Measurements from ENCODE around the gene BRINP1.

The BRINP1 gene, protein sequence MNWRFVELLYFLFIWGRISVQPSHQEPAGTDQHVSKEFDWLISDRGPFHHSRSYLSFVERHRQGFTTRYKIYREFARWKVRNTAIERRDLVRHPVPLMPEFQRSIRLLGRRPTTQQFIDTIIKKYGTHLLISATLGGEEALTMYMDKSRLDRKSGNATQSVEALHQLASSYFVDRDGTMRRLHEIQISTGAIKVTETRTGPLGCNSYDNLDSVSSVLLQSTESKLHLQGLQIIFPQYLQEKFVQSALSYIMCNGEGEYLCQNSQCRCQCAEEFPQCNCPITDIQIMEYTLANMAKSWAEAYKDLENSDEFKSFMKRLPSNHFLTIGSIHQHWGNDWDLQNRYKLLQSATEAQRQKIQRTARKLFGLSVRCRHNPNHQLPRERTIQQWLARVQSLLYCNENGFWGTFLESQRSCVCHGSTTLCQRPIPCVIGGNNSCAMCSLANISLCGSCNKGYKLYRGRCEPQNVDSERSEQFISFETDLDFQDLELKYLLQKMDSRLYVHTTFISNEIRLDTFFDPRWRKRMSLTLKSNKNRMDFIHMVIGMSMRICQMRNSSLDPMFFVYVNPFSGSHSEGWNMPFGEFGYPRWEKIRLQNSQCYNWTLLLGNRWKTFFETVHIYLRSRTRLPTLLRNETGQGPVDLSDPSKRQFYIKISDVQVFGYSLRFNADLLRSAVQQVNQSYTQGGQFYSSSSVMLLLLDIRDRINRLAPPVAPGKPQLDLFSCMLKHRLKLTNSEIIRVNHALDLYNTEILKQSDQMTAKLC

DNA sequence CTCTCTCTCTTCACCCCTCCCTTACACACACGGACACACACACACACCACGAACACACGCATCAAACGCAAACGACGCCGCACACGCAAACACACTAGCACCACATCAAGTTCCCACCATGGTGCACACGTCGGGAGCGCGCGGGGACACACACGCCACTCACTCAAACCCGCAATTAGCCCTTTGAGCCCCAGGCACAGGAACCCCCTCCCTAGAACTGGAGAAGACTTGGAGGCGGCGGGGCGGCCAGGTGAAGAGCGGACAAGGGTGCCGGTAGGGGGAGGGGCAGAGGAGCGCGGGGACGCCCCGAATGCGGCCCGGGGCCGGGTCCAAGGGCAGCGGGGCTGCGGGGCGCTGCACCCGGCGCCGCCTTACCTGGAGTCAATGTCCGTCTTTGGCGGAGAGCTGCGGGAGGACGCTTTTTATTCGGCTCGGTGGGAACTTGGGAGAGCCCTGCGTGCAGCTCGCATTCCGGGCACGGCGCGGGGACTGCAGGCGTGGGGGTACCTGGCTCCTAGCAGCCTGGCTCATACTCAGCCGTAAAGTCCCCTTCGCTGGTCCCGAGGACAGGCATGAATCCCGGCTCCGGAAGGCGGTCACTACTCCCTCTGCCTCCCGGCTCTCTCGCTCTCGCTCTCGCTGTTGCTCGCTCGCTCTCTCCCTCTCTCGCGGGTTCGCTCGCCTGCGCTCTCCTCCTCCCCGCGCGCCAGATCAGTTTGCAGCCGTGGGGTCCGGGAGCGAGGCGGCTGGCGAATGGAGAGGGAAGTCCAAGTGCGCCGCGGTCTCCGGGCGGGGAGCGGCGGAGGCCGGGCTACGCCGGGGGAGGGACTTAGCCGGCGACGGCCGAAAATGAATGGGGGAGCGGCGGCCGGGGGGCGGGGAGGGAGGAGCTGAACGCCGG is at the start of gene BRINP1:
Gene BRINP1 (minus strand): TSS at position 755 of the 901 bp plus-strand sequence. CDS start 56,080 bp downstream, outside the sequence.
- no peak for DNase-seq

DNA sequence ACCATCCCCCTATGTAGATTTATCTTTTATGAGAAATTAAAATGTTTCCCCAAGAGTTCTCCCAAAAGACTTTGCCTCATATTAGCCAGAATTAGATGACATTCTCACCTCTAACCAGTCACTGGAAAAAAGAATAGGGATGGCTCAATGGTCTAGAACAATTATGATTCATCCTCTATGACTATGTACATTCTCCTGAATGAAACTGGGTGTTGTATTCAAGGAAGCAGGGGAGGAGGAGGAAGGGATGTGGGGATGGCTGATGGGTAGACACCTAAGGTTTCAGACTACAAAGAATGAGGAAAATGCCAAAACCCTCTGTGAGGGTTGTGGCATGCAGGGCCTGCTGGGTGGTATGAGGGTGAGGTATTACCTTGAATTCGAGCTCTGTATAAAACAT is 49.5 kb upstream of the BRINP1 start:
- no peak for DNase-seq

DNA sequence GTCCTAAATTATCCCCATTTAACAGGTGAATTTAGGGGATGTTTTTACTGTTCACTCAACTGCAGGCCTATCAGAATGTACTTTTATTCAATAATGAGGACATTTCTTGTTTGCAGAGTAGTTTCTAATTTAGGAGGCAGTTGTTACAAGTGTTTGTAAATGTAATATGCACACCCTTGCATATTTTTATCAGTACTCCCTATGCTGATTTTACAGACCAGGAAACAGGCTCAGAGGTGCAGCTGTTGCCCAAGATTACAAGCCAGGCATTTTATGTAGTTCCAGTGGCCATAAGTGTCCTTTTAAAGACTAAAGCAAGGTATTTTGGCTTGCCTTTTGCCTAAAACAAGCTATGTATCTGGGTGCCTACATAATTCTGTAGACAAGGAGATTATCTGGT is 47.6 kb upstream of the BRINP1 start:
- DNase-seq = no peak

DNA sequence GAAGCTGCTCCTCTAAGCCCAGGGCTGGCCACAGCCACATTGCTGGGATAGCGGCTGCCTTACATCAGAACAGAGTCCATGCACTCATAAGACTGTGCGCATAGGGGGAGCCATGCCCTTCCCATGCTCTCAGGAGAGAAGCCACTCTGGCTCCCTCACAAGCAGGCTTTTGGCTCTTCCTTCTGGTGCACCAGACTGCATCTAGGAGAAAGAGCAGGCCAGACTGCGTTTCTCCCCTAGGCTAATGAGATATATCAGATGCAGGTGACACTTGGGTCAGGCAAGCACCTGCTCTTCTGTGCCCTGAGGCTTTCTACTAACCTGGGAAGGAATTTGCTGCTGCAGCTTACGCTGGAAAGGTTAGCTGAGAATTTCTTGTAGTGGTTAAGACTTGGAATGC is 43.2 kb upstream of the BRINP1 start:
- no peak for DNase-seq

DNA sequence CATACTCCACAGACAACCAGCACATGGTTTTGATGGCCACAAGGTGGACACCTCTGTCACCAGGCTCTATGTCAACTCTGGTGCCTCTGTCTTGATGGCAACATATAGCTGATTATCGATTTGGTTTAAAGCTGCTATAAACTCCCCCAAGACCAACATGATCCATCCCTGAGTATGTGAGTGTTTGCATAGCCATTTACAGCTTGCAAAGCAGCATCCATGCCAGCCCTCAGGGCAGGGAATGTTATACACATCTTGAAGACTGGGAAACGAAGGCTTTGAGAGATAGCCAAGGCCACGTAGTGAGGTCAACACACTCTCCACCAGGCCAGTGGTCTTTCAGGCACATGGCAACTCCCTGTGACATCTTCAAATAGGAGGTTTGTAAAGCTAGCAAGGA is 40.3 kb upstream of the BRINP1 start:
- no peak for DNase-seq

DNA sequence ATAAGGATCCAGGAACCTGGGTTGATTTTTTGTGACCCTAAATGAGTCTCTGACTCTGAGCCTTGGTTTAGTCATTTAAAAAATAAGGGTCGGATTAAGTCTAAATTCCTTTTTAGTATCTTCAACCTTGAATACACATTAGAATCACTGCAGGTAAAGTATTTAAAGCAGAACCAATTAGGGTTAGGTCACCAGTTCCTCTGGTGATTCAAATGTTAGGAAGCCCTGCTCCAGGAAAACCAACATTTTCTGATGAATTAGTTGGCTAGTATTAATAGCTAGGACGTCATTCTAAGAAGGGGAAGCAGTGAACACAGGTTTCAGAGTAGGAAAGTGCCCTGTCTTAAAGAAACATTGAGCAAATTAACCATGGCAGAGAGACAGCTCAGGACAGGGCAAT is 31.4 kb upstream of the BRINP1 start:
- DNase-seq = no peak

DNA sequence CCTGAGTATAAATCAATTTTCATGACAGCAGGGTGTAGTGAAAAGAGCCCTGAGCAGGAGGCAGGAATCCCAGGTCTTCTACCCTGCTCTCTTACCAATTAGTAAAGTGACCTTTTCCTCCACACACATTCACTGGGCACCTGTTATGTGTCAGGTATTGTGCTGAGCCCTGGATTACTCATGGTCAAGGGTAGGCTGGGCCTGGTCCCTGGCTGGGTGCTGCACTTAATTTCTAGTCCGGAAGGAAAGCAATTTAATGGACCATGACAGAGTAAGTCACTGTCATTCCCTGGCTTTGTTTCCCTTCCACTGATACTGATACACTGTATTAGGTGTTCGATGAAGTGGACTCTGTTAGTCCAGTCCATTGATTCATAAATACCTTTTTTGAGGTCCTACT is 29.1 kb upstream of the BRINP1 start:
- DNase-seq = no peak

DNA sequence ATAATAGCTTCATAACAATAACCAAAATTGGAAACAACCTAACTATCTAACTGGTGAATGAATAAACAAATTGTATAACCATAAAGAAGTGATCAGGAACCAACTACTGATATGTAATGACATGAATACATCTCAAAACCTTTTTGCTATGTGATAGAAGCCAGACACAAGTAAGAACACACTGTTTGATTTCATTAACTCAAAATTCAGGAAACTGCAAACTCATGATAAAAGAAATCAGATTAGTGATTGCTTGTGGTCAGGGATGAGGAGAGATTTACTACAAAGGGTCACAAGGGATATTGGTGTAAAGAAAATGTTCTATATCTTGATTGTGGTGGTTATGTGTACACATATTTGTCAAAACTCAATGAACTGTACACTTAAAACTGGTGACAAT is 22.6 kb upstream of the BRINP1 start:
- no peak for DNase-seq

DNA sequence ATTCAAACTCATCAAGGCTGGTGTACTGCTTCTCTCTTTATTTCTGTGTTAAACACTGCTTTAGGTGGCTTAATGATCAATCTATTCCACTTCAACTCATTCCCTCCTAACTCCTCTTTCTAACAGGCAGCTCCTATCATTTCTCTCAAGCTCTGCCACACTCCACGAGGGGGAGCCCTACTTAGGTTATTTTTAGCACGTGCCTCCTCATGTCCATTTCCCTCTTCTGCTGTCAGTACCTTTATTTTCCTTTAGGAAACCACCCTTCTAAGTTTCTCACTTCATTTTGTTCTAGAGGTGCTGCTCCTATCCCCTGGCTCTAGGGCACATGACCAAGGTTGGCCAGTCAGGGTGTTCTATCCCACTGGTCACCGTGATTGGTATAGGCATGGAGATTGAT is 6.7 kb upstream of the BRINP1 start:
- DNase-seq = no peak

DNA sequence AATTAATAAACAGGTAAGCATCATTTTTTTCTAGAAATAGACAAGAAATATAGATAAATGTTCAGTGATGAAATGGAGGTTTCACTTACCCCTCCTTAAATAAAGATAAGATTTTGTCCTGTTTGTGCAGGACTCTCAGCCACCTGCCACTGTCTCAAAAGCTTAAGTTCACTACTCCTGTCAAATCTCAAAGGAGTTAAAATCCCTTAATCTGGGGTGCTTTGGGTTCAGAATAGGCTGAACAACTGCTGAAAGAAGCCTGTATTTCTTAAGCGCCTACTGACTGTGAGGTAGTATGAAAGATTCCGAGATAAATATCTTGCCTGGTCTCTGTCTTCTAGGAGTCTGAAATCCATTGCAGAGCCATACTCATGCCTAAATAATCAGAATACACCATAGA is 3.7 kb upstream of the BRINP1 start:
- no peak for DNase-seq

DNA sequence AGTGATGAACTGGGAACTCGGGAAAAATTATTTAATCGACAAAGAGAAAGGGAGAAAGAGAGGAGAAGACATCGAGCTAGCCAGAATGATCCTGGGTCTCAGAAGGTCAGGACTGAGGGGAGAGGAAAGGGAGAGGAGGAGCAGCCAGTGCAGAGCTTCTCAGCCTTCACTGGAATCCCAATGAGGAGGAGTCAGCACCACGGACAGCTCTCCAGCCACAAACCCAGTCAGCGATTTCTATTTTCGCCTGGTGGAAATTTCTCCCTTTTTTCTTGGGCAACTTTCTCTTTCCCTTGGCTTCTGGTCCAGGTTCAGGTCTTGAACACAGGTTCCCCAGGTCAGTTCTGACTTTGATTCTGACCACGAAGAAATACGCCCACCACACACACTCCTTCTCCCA is 1.6 kb upstream of the BRINP1 start:
- no peak for DNase-seq

DNA sequence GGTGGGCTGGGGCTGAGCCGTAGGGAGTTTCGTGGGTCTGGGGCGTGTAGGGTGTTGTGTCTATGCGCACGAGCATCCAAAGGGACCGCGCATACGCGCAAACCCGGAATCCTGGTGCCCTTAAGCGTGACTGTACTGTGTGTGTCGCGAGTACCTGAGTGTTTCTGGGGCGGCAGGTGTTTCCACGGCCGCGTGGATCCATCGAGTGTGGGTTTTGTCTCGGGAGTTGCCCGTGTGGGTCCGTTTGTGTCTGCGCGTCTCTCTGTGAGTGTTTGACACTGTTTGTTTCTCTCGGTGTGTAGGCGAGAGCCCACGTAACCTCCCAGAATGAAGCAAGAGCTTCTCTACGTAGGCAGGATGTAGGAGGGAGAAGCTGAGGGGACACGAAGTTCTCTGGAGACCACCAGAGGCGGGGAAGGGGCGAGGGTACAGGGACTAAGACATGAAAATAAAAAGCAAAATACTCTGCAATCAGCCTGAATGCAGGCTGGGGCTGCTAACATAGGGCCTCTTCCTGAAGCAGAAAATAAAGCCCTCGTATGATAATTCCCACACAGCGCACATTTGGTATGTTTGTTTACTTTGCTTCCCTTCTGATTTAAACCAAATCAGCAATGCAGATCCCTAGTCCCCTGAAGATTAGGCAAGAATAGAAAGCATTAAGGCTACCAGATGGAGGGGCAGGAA is 588 bp upstream of the BRINP1 start:
- no peak for DNase-seq

DNA sequence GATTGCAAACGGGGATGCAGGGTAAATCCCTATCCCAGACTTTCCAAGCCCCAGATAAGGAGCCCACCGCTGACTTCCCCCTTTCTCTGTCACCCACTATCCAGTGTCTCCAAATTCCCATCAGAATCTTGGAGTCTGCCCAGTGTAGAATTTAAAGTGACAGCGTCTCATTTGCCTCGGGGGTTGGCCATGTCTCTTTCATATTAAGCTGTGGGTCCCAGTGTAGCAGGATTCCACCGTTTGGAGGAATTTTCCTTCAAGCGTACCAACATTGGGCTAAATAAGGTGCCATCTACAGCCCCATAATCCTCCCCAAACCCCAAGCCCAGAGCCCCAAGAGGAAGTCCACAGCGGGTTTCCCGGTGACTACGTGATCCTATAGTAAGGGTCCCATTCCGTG is 1.1 kb downstream of the BRINP1 start:
- no peak for DNase-seq

DNA sequence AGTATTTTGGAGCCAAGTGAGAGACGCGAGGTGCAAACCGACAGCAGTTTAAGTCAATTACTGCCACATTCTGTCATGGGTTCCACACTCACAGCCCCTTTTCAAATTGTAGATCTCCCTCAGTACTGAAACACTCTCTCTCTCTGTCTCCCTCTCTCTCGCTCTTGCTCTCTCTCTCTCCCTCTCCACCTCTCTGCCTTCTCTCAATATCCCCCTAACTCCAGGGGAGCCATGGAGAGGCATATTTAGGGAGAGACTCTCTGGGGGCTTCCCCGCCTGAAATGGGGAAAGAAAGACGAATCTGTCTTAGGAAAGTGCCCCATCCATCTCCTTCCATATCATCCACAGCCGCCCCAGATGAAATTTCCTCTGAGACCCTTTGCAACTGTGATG is 1.6 kb downstream of the BRINP1 start:
- no peak for DNase-seq

DNA sequence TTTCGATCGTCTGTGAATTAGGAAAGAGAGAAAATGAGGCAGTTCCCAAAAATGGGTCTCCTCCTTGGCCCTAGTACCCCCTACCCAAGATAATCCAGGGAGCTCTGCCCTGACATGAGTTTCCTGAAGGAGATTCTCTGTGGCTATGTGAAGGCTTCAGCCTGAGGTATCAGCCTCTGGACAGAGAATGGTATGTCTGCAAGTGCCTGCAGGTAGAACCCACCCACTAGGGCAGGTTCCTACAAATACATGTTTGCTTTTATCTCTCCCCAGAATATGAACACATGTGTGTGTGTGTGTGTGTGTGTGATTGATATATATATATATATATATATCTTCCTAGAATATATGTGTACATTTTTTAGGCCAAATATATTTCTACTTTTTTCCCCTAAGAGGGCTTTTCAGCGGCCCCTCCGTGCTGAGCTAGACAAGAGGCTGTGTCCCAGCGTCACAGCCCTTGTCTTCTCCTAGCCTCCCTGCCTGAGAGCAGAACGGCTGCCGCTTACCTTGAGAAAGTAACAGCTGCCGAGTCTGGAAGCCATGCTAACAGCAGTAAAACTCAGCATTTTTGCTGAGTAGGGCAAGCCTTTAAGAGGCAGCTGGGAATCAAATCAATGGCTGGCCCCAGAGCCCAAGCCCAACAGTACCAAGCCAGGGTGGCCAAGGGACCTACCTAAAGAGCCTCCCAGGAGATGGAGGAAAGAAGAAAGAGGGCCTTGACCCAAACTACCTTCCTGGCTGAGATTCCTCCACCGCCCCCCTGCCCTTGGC is 2.1 kb downstream of the BRINP1 start:
- DNase-seq = no peak

DNA sequence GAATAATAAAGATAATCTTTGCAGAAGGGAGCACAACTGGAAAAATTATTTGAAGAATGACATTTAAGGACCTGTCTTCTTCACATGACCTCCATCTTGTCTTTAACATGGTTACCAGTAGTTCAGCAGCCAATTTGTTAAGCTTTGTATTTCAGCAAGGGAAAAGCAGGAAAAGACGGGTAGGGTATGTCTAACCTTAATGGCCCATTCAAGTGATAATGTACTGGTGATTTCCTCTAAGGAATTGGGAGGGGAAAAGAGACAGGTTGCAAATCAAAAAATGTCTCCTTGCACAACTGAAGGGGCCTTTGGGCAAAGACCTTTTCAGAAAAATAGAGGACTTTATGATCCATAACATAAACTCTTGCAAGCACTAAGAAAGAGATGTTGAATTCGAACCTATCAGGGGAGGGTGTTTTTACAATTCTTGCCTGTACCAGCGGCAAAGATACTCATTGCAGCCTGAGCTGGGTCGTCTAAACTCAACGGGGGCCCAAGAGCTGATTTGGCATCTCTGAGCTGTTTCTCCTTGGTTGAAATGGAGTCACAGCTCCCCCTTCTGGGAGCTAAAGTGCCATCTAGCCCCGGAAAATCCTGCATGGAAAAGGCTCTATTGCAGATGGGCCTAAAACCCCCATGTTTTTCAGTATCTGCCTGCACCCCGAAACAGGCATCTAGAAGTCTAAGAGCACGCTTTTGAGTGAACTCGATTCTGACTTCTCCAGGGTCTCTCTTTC is 3.8 kb downstream of the BRINP1 start:
- DNase-seq = no peak

DNA sequence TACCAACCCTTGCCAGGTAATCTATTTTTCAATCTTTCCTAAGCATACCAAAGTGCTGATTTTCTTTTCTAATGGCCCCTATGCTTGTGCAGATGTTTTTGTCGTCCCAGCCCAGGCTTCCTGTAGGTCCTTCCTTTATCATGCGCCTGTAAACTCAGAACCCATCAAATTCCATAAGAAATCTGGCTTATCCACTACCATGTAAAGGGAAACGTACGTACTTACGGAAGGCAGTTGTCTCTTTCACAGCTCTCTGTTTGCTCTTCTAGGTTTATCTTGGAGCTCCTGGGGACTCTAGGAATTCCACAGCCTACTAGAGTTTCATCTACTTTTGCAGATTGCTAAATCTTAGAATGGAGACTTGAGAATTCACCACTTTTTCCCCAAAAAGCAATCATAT is 9.0 kb downstream of the BRINP1 start:
- no peak for DNase-seq

DNA sequence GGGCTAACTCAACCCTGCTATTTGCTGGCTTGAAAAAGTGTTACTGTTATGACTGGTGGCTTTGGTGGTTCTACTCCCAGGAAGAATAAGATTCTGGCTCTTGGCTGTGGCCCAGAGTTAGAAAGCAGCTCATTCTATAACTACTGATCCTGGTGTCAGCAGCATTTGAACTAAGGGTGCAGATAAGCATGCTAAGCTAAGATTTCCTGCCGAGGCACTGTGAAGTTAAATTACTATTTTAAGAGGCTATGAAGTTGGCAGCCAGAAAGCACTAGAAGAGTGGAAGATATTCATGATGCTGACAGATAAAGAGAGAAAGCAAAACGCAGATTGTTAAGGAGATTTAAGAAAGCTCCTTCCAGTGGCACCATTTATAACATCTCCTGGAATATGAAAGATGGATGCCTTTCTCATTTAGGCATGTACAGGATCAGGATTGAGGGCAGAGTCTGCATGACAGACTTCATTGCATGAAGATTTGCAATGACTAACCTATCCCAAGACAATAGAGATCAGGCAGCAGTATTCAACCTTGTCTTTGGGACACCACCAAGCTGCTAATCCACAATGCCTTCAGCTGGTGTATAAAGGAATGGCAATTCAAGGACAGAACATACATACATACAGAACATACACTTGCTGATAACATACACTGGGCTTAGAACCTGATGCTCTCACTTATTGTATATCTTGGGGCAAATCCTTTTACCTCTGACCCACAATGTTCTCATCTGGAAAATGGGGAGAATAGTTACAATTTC is 11.7 kb downstream of the BRINP1 start:
- DNase-seq = no peak

DNA sequence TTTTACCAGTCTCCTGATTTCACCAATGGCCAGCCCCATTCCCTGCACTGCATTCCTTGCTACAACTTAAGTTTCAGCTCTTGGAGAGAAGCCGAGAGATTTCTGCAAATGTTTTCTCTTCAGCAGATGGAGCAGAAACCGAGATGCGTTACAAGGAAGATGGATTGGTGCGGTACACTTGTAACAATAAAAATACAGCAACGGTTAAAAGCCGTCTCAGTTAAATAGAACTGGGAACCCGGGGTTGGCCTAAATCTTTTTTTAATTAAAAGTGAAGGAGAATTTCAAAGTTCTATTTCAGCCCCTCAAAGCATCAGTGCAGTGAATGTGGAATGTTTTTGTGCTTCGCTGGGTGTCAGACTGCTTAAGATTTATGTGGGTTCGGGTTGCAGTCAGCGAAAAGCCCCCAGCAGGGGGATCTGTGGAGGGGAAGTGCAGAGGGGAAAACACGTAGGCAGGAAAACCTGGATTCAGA is 19.8 kb downstream of the BRINP1 start:
- DNase-seq = no peak
